PC-3 (cell line): Measurements from ENCODE around the gene MACROD2.

Source experiments
- CTCF ChIP-seq: fragments of 300-600 bp; sonication (generic); conservative IDR thresholded peaks from 2 replicates; pipeline ENCODE4 v1.5.1; 2017; ENCODE audit warnings: antibody characterized with exemption, low read depth, mild to moderate bottlenecking, low read length
- EZH2 ChIP-seq: fragments of 300-600 bp; sonication (generic); IDR thresholded peaks from one replicate; pipeline ENCODE4 v1.6.1; 2017; ENCODE audit warnings: antibody characterized with exemption, mild to moderate bottlenecking, low read length; ENCODE audit not compliant: unreplicated experiment
- EZH2phosphoT487 ChIP-seq: fragments of 300-600 bp; sonication (generic); IDR thresholded peaks from 2 replicates; pipeline ENCODE4 v1.6.1; 2018; ENCODE audit warnings: mild to moderate bottlenecking, antibody characterized with exemption, low read length, borderline replicate concordance

- TF ChIP-seq CTCF (no peak), EZH2 (no peak), EZH2phosphoT487 (no peak)
These were observed 1616.9 kb downstream of the MACROD2 start for GRCh38 chr20:15612198-15612597.
